ENCODE data around the gene GRID2IP.
A peak's percentile ranks its signal among the peaks of the same experiment; 100 is the strongest.
"Not testable (repeated sequence)": the region's sequence is repeated elsewhere in the genome, so short reads cannot be mapped to it uniquely, and the experiment has no call there.

The GRID2IP gene

GRCh38 chr7:6551016-6551511, at the start of gene GRID2IP:
TSS of gene GRID2IP (minus strand) at chr7:6551461. CDS start at chr7:6551436, 25 bp downstream.
- no peak for DNase-seq (ENCODE audit: low read depth in 2 of 2)

- DNase-seq (ENCODE audit: low read depth in 2 of 2) = no peak
Measured at GRCh38 chr7:6600093-6600492, 48.8 kb upstream of the GRID2IP start.

- no peak for DNase-seq (ENCODE audit: low read depth in 2 of 2)
Measured at GRCh38 chr7:6590645-6591110, 39.4 kb upstream of the GRID2IP start.

GRCh38 chr7:6589829-6590644, 38.8 kb upstream of the GRID2IP start, which contains the start of gene INTS15:
TSS of gene INTS15 (plus strand) at chr7:6590021. CDS start at chr7:6590284, 263 bp downstream.
- DNase-seq (ENCODE audit: low read depth in 2 of 2) = peak; percentile 56 to 71

- DNase-seq (ENCODE audit: low read depth in 2 of 2) = no peak
Measured at GRCh38 chr7:6589151-6589828, 38.0 kb upstream of the GRID2IP start.

GRCh38 chr7:6588566-6588965, 37.3 kb upstream of the GRID2IP start:
- DNase-seq (ENCODE audit: low read depth in 2 of 2) = no peak

GRCh38 chr7:6585746-6586432, 34.6 kb upstream of the GRID2IP start:
- not testable (repeated sequence) for DNase-seq (ENCODE audit: low read depth in 2 of 2)

GRCh38 chr7:6579446-6579845, 28.2 kb upstream of the GRID2IP start:
- no peak for DNase-seq (ENCODE audit: low read depth in 2 of 2)

- no peak for DNase-seq (ENCODE audit: low read depth in 2 of 2)
Measured at GRCh38 chr7:6578114-6579084, 27.1 kb upstream of the GRID2IP start.

- peak; percentile 70 to 79 for DNase-seq (ENCODE audit: low read depth in 2 of 2)
Measured at GRCh38 chr7:6577369-6578113, 26.3 kb upstream of the GRID2IP start, which contains the start of gene ZDHHC4. TSS of gene ZDHHC4 (plus strand) at chr7:6577454. CDS start at chr7:6580562, 3,108 bp downstream.

GRCh38 chr7:6576867-6577368, 25.7 kb upstream of the GRID2IP start:
- not testable (repeated sequence) for DNase-seq (ENCODE audit: low read depth in 2 of 2)

GRCh38 chr7:6576024-6576866, 25.0 kb upstream of the GRID2IP start:
- no peak for DNase-seq (ENCODE audit: low read depth in 2 of 2)

- no peak for DNase-seq (ENCODE audit: low read depth in 2 of 2)
Measured at GRCh38 chr7:6575281-6576023, 24.2 kb upstream of the GRID2IP start.

- DNase-seq (ENCODE audit: low read depth in 2 of 2) = no peak
Measured at GRCh38 chr7:6571160-6571779, 20.0 kb upstream of the GRID2IP start.

GRCh38 chr7:6567886-6568285, 16.6 kb upstream of the GRID2IP start:
- no peak for DNase-seq (ENCODE audit: low read depth in 2 of 2)

GRCh38 chr7:6565655-6566054, 14.4 kb upstream of the GRID2IP start:
- DNase-seq (ENCODE audit: low read depth in 2 of 2) = no peak

- DNase-seq (ENCODE audit: low read depth in 2 of 2) = no peak
Measured at GRCh38 chr7:6563936-6564770, 12.9 kb upstream of the GRID2IP start.
